Ishikawa (cell line): ENCODE results near the gene PEAK1.

Source experiments
- EGR1 ChIP-seq: IDR thresholded peaks from 2 replicates; pipeline ENCODE4 v1.6.1; 2012
- EP300 ChIP-seq: IDR thresholded peaks from 2 replicates; pipeline ENCODE4 v1.6.1; 2012; ENCODE audit warnings: borderline replicate concordance
- FOXM1 ChIP-seq: IDR thresholded peaks from 2 replicates; pipeline ENCODE4 v1.6.1; 2012; ENCODE audit warnings: low read depth, borderline replicate concordance
- NFIC ChIP-seq: IDR thresholded peaks from 2 replicates; pipeline ENCODE4 v1.6.1; 2012
- RAD21 ChIP-seq: IDR thresholded peaks from 2 replicates; pipeline ENCODE4 v1.6.1; 2012; ENCODE audit warnings: low read depth
- TAF1 ChIP-seq: IDR thresholded peaks from 2 replicates; pipeline ENCODE4 v1.6.1; 2012; ENCODE audit warnings: low read depth, mild to moderate bottlenecking
- TCF12 ChIP-seq: IDR thresholded peaks from 2 replicates; pipeline ENCODE4 v1.6.1; 2012; ENCODE audit warnings: low read depth
- TEAD4 ChIP-seq: IDR thresholded peaks from 2 replicates; pipeline ENCODE4 v1.6.1; 2012
- YY1 ChIP-seq: IDR thresholded peaks from 2 replicates; pipeline ENCODE4 v1.6.1; 2012; ENCODE audit warnings: low read depth
- ZBTB7A ChIP-seq: IDR thresholded peaks from 2 replicates; pipeline ENCODE4 v1.6.1; 2012; ENCODE audit warnings: low read depth
- TF ChIP-seq, protein P1 (sequence below): IDR thresholded peaks from 2 replicates; pipeline ENCODE4 v1.6.1; 2012; ENCODE audit warnings: low read depth, mild to moderate bottlenecking
- TF ChIP-seq, protein P2 (sequence below): IDR thresholded peaks from 2 replicates; pipeline ENCODE4 v1.6.1; 2012
- TF ChIP-seq, protein P3 (sequence below): IDR thresholded peaks from 2 replicates; pipeline ENCODE4 v1.6.1; 2012

DNA sequence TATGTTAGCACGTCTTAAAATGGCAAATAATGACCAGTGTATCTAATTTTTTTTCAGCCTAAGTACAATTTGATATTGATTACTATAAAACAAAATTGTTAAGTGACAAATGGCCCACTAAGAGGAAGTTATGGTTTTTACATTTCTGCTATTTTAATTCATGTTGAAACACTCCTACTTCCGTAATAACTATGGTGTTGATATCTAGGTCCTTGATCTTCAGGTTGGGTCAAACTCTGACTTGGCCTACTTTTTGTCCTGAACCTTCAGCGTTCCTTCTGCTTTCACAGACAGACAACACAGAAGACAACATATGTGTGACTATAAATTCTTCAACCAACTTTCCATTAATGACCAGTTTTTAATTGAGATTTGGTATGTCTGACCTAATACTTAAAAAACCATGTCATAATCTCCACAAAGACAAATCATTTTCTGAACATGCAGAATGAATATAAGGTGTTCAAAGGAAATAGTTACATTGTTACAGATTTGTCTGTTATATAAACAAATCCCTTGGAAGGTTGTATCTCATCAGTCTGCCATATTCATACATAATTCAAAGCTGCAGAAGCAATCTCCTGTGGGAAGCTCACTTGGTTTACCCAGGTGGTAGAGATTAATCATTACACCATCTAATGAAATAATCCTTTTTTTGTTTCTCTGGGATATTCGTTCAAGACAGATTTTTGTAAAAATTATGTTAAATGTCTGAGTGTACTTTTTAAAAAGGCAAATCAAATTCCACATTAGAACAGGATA, 256.9 kb downstream of the PEAK1 start:
- TF ChIP-seq RAD21: no peak
- TF ChIP-seq TAF1: no peak
- TF ChIP-seq, protein P1, sequence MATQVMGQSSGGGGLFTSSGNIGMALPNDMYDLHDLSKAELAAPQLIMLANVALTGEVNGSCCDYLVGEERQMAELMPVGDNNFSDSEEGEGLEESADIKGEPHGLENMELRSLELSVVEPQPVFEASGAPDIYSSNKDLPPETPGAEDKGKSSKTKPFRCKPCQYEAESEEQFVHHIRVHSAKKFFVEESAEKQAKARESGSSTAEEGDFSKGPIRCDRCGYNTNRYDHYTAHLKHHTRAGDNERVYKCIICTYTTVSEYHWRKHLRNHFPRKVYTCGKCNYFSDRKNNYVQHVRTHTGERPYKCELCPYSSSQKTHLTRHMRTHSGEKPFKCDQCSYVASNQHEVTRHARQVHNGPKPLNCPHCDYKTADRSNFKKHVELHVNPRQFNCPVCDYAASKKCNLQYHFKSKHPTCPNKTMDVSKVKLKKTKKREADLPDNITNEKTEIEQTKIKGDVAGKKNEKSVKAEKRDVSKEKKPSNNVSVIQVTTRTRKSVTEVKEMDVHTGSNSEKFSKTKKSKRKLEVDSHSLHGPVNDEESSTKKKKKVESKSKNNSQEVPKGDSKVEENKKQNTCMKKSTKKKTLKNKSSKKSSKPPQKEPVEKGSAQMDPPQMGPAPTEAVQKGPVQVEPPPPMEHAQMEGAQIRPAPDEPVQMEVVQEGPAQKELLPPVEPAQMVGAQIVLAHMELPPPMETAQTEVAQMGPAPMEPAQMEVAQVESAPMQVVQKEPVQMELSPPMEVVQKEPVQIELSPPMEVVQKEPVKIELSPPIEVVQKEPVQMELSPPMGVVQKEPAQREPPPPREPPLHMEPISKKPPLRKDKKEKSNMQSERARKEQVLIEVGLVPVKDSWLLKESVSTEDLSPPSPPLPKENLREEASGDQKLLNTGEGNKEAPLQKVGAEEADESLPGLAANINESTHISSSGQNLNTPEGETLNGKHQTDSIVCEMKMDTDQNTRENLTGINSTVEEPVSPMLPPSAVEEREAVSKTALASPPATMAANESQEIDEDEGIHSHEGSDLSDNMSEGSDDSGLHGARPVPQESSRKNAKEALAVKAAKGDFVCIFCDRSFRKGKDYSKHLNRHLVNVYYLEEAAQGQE: no peak
- no peak for TF ChIP-seq TCF12
- no peak for TF ChIP-seq FOXM1
- no peak for TF ChIP-seq EP300
- TF ChIP-seq EGR1: no peak
- TF ChIP-seq, protein P2, sequence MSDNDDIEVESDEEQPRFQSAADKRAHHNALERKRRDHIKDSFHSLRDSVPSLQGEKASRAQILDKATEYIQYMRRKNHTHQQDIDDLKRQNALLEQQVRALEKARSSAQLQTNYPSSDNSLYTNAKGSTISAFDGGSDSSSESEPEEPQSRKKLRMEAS: no peak
- TF ChIP-seq, protein P3, sequence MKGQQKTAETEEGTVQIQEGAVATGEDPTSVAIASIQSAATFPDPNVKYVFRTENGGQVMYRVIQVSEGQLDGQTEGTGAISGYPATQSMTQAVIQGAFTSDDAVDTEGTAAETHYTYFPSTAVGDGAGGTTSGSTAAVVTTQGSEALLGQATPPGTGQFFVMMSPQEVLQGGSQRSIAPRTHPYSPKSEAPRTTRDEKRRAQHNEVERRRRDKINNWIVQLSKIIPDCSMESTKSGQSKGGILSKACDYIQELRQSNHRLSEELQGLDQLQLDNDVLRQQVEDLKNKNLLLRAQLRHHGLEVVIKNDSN: no peak
- no peak for TF ChIP-seq YY1
- TF ChIP-seq TEAD4: no peak
- no peak for TF ChIP-seq ZBTB7A
- no peak for TF ChIP-seq NFIC
